HepG2 (cell line): ENCODE measurements around the gene ARVCF. TPM values are rescaled to one million over a fixed set of nuclear protein-coding genes. Genes with fewer than 3 reads are reported as not detected.

Experiments
- ATAC-seq: fragments of 200-7000 bp; cut with Tn5 transposase; 3 replicates; pipeline ENCODE4 v1.9.1; 2020; ENCODE audit warnings: mild to moderate bottlenecking, moderate library complexity
- BruUV-seq: library from RNA; stranded (reverse); fragments of 400-500 nt; replicated peaks from 2 replicates; lab custom pipeline; 2021; lab: Mats Ljungman, UMichigan
- CTCF ChIA-PET: fragments of 300-600 bp; formaldehyde crosslinking; extraction: SDS; loops from one replicate; lab custom pipeline; 2021; ENCODE audit warnings: low total read pairs, inconsistent platforms, low intra/inter-chr PET ratio; lab: Yijun Ruan, JAX
- POLR2A ChIA-PET: fragments of 350-600 bp; sonication (Branson Sonifier 250); formaldehyde crosslinking; loops from one replicate; lab custom pipeline; 2020; ENCODE audit warnings: antibody characterized with exemption, inconsistent platforms; lab: Yijun Ruan, JAX
- DNase-seq: peaks from one replicate; pipeline ENCODE4 v3.0.0-alpha.2; 2015; ENCODE audit warnings: low spot score
- FAIRE-seq: peaks from 3 replicates; lab custom pipeline; 2011; peaks lifted over from hg19 to GRCh38; lab: Jason Lieb, UNC
- H2AFZ ChIP-seq: one replicate; pipeline ENCODE4 v1.6.1; 2011; ENCODE audit warnings: low read length, inconsistent platforms
- H3K27ac ChIP-seq: fragments of 300-600 bp; 3 replicates; pipeline ENCODE4 v1.8.0; 2011; ENCODE audit warnings: mixed run types, mild to moderate bottlenecking, mixed read lengths, low read length, inconsistent platforms; ENCODE audit not compliant: insufficient read depth; ENCODE audit errors: extremely low read length
- H3K27me3 ChIP-seq, 2 experiments: fragments of 200-600 bp in 1 of 2; 2 replicates in 1 of 2; 3 replicates in 1 of 2; pipeline versions ENCODE4 v1.6.0 to v1.8.0; 2011; ENCODE audit warnings: low read length in 2 of 2, mild to moderate bottlenecking in 2 of 2, moderate library complexity in 2 of 2, inconsistent platforms in 1 of 2; ENCODE audit not compliant: insufficient read depth in 2 of 2, control insufficient read depth in 1 of 2
- H3K36me3 ChIP-seq, 2 experiments: fragments of 200-600 bp in 1 of 2; replicated peaks in 1 of 2; 2 replicates in 1 of 2; 3 replicates in 1 of 2; pipeline versions ENCODE4 v1.5.1 to v1.8.0; 2011; ENCODE audit warnings: low read length in 2 of 2, inconsistent platforms in 1 of 2; ENCODE audit not compliant: insufficient read depth in 2 of 2, control insufficient read depth in 1 of 2
- H3K4me1 ChIP-seq: 2 replicates; pipeline ENCODE4 v1.5.1; 2012; ENCODE audit warnings: low read length, inconsistent platforms; ENCODE audit not compliant: insufficient read depth
- H3K4me2 ChIP-seq: 2 replicates; pipeline ENCODE4 v1.6.0; 2011; ENCODE audit warnings: low read depth, low read length, inconsistent platforms
- H3K4me3 ChIP-seq, 3 experiments: fragments of 200-600 bp in 1 of 3; sonication (generic), shearing (Covaris generic) in 1 of 3; replicated peaks in 1 of 3; 2 replicates each; pipeline ENCODE4 v1.5.1; 2011 to 2016; ENCODE audit warnings: low read length in 3 of 3, inconsistent platforms in 2 of 3, low read depth in 2 of 3, mild to moderate bottlenecking in 2 of 3, control low read depth in 1 of 3, mixed read lengths in 1 of 3; ENCODE audit not compliant: insufficient read depth in 1 of 3
- H3K79me2 ChIP-seq: one replicate; pipeline ENCODE4 v1.6.1; 2011; ENCODE audit warnings: low read length, inconsistent platforms; ENCODE audit not compliant: insufficient read depth
- H3K9ac ChIP-seq: 2 replicates; pipeline ENCODE4 v1.6.0; 2011; ENCODE audit warnings: mild to moderate bottlenecking, low read depth, low read length, inconsistent platforms; ENCODE audit not compliant: insufficient read depth
- H3K9me3 ChIP-seq: 2 replicates; pipeline ENCODE4 v1.5.1; 2012; ENCODE audit warnings: mild to moderate bottlenecking, low read length
- H4K20me1 ChIP-seq: 2 replicates; pipeline ENCODE4 v1.6.0; 2011; ENCODE audit warnings: inconsistent platforms, mild to moderate bottlenecking, low read length, moderate library complexity; ENCODE audit not compliant: insufficient read depth
- AHR ChIP-seq: IDR thresholded peaks from 2 replicates; pipeline ENCODE4 v1.6.1; 2018; ENCODE audit warnings: missing genetic modification reagents, missing compliant biosample characterization
- ARID2 ChIP-seq: sonication (generic); formaldehyde crosslinking; IDR thresholded peaks from 2 replicates; pipeline ENCODE4 v1.8.1; 2022; ENCODE audit warnings: mild to moderate bottlenecking, missing genetic modification reagents, borderline replicate concordance
- GPN1 ChIP-seq: sonication (generic); formaldehyde crosslinking; IDR thresholded peaks from 2 replicates; pipeline ENCODE4 v1.5.1; 2020; ENCODE audit warnings: missing genetic modification reagents, borderline replicate concordance
- NFATC3 ChIP-seq: sonication (generic); formaldehyde crosslinking; IDR thresholded peaks from 2 replicates; pipeline ENCODE4 v1.5.1; 2020; ENCODE audit warnings: mild to moderate bottlenecking, missing genetic modification reagents
- SETDB1 ChIP-seq: sonication (generic); formaldehyde crosslinking; IDR thresholded peaks from 2 replicates; pipeline ENCODE4 v1.5.1; 2020; ENCODE audit warnings: missing genetic modification reagents, mild to moderate bottlenecking, borderline replicate concordance
- ZBTB38 ChIP-seq: sonication (generic); formaldehyde crosslinking; IDR thresholded peaks from 2 replicates; pipeline ENCODE4 v1.5.1; 2020; ENCODE audit warnings: mild to moderate bottlenecking, missing genetic modification reagents
- ZNF205 ChIP-seq: IDR thresholded peaks from 2 replicates; pipeline ENCODE4 v1.6.1; 2018; ENCODE audit warnings: missing biosample characterization, missing genetic modification reagents
- ZNF674 ChIP-seq: sonication (generic); formaldehyde crosslinking; IDR thresholded peaks from 2 replicates; pipeline ENCODE4 v1.5.0; 2020; ENCODE audit warnings: low read depth, mild to moderate bottlenecking, missing genetic modification reagents
- WGBS: methylation state at CpG from one replicate; pipeline ENCODE4 v1.1.6; 2017; ENCODE audit warnings: low lambda C conversion rate; 5-methylcytosine and 5-hydroxymethylcytosine counted together
- in situ Hi-C: cut with HindIII; loops from 2 replicates; pipeline ENCODE4 v1.10.0; 2017; ENCODE audit warnings: low pct_unique_long_range_greater_than_20kb; ENCODE audit not compliant: extremely low pct_ligation_motif_present
- intact Hi-C: fragments of 100-400 bp; cut with micrococcal nuclease; formaldehyde crosslinking; loops from one replicate; pipeline ENCODE4 v1.10.0; 2022; ENCODE audit not compliant: unreplicated experiment
- polyA plus RNA-seq, 8 experiments: library from polyadenylated mRNA; depleted of rRNA in 3 of 8; stranded (reverse) in 7 of 8; unstranded in 1 of 8; fragments of >200 nt; fragmentation: Illumina TruSeq in 4 of 8; extraction: Trizol in 4 of 8; gene quantifications; 2 replicates each; pipeline versions ENCODE4 v1.2.1 to v1.2.3, GENCODE V29; 2011 to 2016; ENCODE audit warnings: low read depth in 4 of 8, missing spikeins in 1 of 8, mixed read lengths in 1 of 8; ENCODE audit not compliant: insufficient read depth in 1 of 8
- total RNA-seq, 5 experiments: library from RNA; depleted of rRNA; stranded (reverse); fragments of >200 nt; fragmentation: Illumina TruSeq; extraction: Trizol; gene quantifications; 2 replicates each; pipeline ENCODE4 v1.2.3, GENCODE V29; 2016; ENCODE audit warnings: low read depth in 1 of 5
- TF ChIP-seq, protein P1 (sequence below): sonication (generic); formaldehyde crosslinking; IDR thresholded peaks from 2 replicates; pipeline ENCODE4 v1.5.0; 2020; ENCODE audit warnings: mild to moderate bottlenecking, missing genetic modification reagents
- TF ChIP-seq, protein P2 (sequence below): IDR thresholded peaks from 2 replicates; pipeline ENCODE4 v1.6.1; 2018; ENCODE audit warnings: missing genetic modification reagents

ARVCF gene
- total and polyA plus RNA-seq, 2 of the 13 experiments (the other 11 are each of a cell fraction or from before 2014, with no cell fraction given) = 16.4 to 17.7 TPM

DNA sequence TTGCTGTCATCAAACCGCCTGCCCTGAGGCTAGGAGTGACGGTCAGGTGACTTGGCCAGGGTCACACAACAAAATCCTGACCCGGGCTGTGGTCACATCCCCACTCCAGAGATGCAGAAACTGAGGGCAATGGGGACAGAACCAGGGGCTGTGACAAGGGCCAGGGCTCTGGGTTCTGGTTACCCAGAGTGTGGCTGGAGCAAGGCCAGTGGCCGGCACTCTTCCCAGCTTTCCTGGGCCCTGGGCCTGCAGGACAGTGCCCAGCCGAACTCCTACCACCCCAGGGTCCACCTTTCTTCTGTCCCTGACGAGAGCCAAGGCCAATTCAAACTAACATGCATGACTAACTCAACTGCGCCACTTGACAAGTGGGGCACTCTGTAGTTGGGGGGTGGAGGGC lies 35.9 kb downstream of the ARVCF start:
- no TSS peak for BruUV-seq
- in situ Hi-C loops = no loop called here
- intact Hi-C loops = no loop called here
- Histone ChIP-seq H3K9ac (no peak overlapping the region), H3K36me3 (peaks cover 1 to 13% of the 10 kb centered on the region in 2 experiments; a peak in 2 of 5 replicates), H3K27me3 (no peaks in the 10 kb centered on the region), H3K4me3 (no peak overlapping the region), H3K4me1 (peaks cover 4% of the 10 kb centered on the region), H3K27ac (no peak overlapping the region), H3K4me2 (no peak overlapping the region), H3K79me2 (no peaks in the 10 kb centered on the region), H4K20me1 (peaks cover 3% of the 10 kb centered on the region; the same call in 1 of the 2 replicates), H3K9me3 (no peaks in the 10 kb centered on the region), H2AFZ (no peak overlapping the region)
- TF ChIP-seq SETDB1 (no peak), ZNF674 (CRISPR knock-in tag) (no peak), ZNF205 (no peak), NFATC3 (CRISPR knock-in tag) (no peak), ARID2 (no peak), AHR (CRISPR knock-in tag) (no peak), ZBTB38 (no peak), GPN1 (CRISPR knock-in tag) (no peak)
- TF ChIP-seq, protein P1, sequence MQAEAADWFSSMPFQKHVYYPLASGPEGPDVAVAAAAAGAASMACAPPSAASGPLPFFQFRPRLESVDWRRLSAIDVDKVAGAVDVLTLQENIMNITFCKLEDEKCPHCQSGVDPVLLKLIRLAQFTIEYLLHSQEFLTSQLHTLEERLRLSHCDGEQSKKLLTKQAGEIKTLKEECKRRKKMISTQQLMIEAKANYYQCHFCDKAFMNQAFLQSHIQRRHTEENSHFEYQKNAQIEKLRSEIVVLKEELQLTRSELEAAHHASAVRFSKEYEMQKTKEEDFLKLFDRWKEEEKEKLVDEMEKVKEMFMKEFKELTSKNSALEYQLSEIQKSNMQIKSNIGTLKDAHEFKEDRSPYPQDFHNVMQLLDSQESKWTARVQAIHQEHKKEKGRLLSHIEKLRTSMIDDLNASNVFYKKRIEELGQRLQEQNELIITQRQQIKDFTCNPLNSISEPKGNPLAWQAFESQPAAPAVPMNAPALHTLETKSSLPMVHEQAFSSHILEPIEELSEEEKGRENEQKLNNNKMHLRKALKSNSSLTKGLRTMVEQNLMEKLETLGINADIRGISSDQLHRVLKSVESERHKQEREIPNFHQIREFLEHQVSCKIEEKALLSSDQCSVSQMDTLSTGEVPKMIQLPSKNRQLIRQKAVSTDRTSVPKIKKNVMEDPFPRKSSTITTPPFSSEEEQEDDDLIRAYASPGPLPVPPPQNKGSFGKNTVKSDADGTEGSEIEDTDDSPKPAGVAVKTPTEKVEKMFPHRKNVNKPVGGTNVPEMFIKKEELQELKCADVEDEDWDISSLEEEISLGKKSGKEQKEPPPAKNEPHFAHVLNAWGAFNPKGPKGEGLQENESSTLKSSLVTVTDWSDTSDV (CRISPR knock-in tag) = no peak
- TF ChIP-seq, protein P2, sequence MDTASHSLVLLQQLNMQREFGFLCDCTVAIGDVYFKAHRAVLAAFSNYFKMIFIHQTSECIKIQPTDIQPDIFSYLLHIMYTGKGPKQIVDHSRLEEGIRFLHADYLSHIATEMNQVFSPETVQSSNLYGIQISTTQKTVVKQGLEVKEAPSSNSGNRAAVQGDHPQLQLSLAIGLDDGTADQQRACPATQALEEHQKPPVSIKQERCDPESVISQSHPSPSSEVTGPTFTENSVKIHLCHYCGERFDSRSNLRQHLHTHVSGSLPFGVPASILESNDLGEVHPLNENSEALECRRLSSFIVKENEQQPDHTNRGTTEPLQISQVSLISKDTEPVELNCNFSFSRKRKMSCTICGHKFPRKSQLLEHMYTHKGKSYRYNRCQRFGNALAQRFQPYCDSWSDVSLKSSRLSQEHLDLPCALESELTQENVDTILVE (CRISPR knock-in tag) = no peak
- FAIRE-seq = no peak
- no CpG with 5 or more reads among the region's 7 CpGs for WGBS
- POLR2A ChIA-PET = no interaction called here
- no peak for ATAC-seq
- DNase-seq = no peak
- CTCF ChIA-PET = no interaction called here
